OCI-LY1 (cell line): Measurements from ENCODE around the gene LENEP.

ENCODE experiments used
- H2AFZ ChIP-seq: fragments of 200-600 bp; sonication (generic), shearing (Covaris generic); 2 replicates; pipeline ENCODE4 v1.6.0; 2014; ENCODE audit warnings: antibody characterized with exemption, mild to moderate bottlenecking, low read length
- H3F3A ChIP-seq: fragments of 200-600 bp; sonication (generic), shearing (Covaris generic); 2 replicates; pipeline ENCODE4 v1.6.0; 2014; ENCODE audit warnings: mild to moderate bottlenecking, antibody characterized with exemption, low read length, moderate library complexity; ENCODE audit not compliant: insufficient read depth
- H3K27ac ChIP-seq: fragments of 200-600 bp; sonication (generic); 2 replicates; pipeline ENCODE4 v1.5.1; 2014; ENCODE audit warnings: low read length, mixed run types, mild to moderate bottlenecking, low read depth; ENCODE audit not compliant: poor library complexity, severe bottlenecking
- H3K27me3 ChIP-seq: fragments of 200-600 bp; sonication (generic); 2 replicates; pipeline ENCODE4 v1.6.0; 2014; ENCODE audit warnings: antibody characterized with exemption, mild to moderate bottlenecking, low read length, moderate library complexity; ENCODE audit not compliant: insufficient read depth
- H3K36me3 ChIP-seq: fragments of 200-600 bp; sonication (generic); 2 replicates; pipeline ENCODE4 v1.6.1; 2014; ENCODE audit warnings: mild to moderate bottlenecking, antibody characterized with exemption, low read length, moderate library complexity, mixed read lengths; ENCODE audit not compliant: insufficient read depth
- H3K4me1 ChIP-seq: fragments of 200-600 bp; sonication (generic); 2 replicates; pipeline ENCODE4 v1.5.1; 2014; ENCODE audit warnings: mild to moderate bottlenecking, low read length, moderate library complexity; ENCODE audit not compliant: insufficient read depth, severe bottlenecking
- H3K4me2 ChIP-seq: fragments of 200-600 bp; sonication (generic), shearing (Covaris generic); 2 replicates; pipeline ENCODE4 v1.6.1; 2014; ENCODE audit warnings: low read length
- H3K4me3 ChIP-seq: fragments of 200-600 bp; sonication (generic); 2 replicates; pipeline ENCODE4 v1.5.1; 2014; ENCODE audit warnings: low read length, low read depth, mild to moderate bottlenecking, mixed read lengths; ENCODE audit not compliant: poor library complexity, severe bottlenecking
- H3K79me2 ChIP-seq: fragments of 200-600 bp; shearing (Covaris generic); 2 replicates; pipeline ENCODE4 v1.6.1; 2016; ENCODE audit warnings: mixed run types, low read length, mixed read lengths; ENCODE audit not compliant: insufficient read depth
- H3K9ac ChIP-seq: fragments of 200-600 bp; sonication (generic), shearing (Covaris generic); 2 replicates; pipeline ENCODE4 v1.6.1; 2014; ENCODE audit warnings: mild to moderate bottlenecking, low read length, mixed read lengths
- H3K9me2 ChIP-seq: fragments of 200-600 bp; sonication (generic), shearing (Covaris generic); 2 replicates; pipeline ENCODE4 v1.6.1; 2014; ENCODE audit warnings: low read depth, mild to moderate bottlenecking, low read length, mixed read lengths
- H3K9me3 ChIP-seq: fragments of 200-600 bp; shearing (Covaris generic); 2 replicates; pipeline ENCODE4 v1.6.1; 2014; ENCODE audit warnings: low read length, mixed read lengths
- H4K20me1 ChIP-seq: fragments of 200-600 bp; sonication (generic), shearing (Covaris generic); 2 replicates; pipeline ENCODE4 v1.6.0; 2016; ENCODE audit warnings: mild to moderate bottlenecking, low read length; ENCODE audit not compliant: insufficient read depth
- EZH2 ChIP-seq: fragments of 200-600 bp; sonication (generic), shearing (Covaris generic); IDR thresholded peaks from 2 replicates; pipeline ENCODE4 v1.8.0; 2017; ENCODE audit warnings: borderline replicate concordance, mixed run types, mild to moderate bottlenecking, antibody characterized with exemption, low read length, moderate library complexity, mixed read lengths
- TF ChIP-seq, protein P1 (sequence below): fragments of 200-600 bp; sonication (generic), shearing (Covaris generic); IDR thresholded peaks from 2 replicates; pipeline ENCODE4 v1.5.1; 2017; ENCODE audit warnings: mild to moderate bottlenecking, antibody characterized with exemption, low read length, moderate library complexity, mixed read lengths

LENEP gene

DNA sequence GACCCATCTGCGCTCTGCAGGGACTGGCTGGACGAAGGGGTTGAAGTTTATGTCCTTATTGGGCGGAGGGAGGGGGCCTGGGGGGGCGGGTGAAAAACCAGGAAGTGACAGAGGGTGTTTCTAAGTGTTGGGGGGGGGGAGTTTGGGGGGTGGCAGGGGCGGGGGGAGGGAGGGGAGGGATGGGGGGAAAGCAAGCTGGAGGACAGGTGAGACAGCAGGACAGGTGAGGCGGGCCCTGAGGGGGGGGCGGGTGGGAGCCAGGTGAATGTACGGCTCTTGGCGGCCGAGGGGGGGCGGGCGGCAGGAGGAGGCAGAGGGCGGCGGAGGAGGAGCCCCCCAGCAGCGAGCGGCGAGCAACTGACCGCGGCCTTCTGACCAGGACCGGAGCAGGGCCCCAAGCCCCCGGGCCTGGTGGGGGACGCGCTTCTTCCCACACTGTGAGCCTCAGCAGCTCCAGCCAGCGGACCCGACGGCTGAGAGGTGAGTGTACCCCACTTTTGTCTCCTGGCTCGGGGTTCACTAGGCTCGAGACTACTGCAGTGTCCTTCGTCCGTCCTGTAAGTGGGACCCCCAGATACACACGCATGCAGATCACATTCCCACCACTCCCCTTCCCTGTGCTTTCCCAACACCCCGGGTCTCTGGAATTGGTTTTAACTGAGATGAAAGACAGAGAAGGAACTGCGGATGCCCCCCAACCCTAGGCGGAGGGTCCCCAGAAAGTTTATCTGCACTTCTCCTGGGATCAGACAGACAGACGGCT is 9.3 kb downstream of the LENEP start, which contains the start of gene ZBTB7B:
Gene ZBTB7B, plus strand, starts transcription at position 339 of the 763 bp plus-strand sequence. CDS start 11,859 bp downstream, outside the sequence.
- Histone ChIP-seq H3K9me3 (no peaks in the 10 kb centered on the region), H3F3A (peaks cover 4% of the 10 kb centered on the region; the same call in 1 of the 2 replicates), H3K27me3 (no peaks in the 10 kb centered on the region), H3K27ac (peak within 1 kb of the TSS; percentile 83), H3K9ac (peak within 1 kb of the TSS; percentile 93), H3K4me1 (peaks cover 49% of the 10 kb centered on the region), H3K79me2 (no peaks in the 10 kb centered on the region), H3K4me3 (peak within 1 kb of the TSS; percentile 90), H3K4me2 (peak within 1 kb of the TSS; percentile 99), H2AFZ (no peak within 1 kb of the TSS), H3K9me2 (no peaks in the 10 kb centered on the region), H3K36me3 (no peaks in the 10 kb centered on the region), H4K20me1 (no peaks in the 10 kb centered on the region)
- TF ChIP-seq, protein P1, sequence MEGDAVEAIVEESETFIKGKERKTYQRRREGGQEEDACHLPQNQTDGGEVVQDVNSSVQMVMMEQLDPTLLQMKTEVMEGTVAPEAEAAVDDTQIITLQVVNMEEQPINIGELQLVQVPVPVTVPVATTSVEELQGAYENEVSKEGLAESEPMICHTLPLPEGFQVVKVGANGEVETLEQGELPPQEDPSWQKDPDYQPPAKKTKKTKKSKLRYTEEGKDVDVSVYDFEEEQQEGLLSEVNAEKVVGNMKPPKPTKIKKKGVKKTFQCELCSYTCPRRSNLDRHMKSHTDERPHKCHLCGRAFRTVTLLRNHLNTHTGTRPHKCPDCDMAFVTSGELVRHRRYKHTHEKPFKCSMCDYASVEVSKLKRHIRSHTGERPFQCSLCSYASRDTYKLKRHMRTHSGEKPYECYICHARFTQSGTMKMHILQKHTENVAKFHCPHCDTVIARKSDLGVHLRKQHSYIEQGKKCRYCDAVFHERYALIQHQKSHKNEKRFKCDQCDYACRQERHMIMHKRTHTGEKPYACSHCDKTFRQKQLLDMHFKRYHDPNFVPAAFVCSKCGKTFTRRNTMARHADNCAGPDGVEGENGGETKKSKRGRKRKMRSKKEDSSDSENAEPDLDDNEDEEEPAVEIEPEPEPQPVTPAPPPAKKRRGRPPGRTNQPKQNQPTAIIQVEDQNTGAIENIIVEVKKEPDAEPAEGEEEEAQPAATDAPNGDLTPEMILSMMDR, result no peak
- TF ChIP-seq EZH2, result no peak

DNA sequence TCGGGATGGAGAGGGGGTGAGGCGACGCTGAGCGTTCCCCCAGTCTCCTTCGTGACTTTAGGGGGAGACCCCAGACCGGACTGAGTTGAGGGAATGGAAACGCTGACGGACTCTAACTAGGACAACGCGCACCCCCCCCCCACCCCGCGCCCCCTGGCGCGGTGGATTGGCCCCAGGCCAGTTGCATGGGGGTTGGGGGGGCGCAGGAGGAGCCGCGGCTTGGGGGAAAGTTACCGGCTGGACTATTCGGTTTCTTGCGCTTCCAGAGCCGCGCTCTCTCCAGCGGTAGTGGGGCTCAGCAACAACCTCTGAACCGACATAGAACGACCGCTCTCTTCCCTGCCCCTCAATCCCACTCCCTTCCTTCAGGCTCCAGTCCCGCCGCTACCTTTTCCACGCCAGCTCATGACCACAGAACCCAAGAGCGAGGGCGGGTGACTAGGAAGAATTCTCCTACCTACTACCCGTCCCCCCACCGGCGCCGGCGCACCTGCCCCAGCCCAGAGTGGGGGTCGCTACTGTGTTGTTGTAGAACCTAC is 9.9 kb downstream of the LENEP start:
- H4K20me1 ChIP-seq, result no peaks in the 10 kb centered on the region
- peak overlapping the region; percentile 90 for H3K4me3 ChIP-seq
- TF ChIP-seq, protein P1, result no peak
- no peak for TF ChIP-seq EZH2
- no peaks in the 10 kb centered on the region for H3K36me3 ChIP-seq
- H3K4me2 ChIP-seq, result peak overlapping the region; percentile 99
- peaks cover 4% of the 10 kb centered on the region; the same call in 1 of the 2 replicates for H3F3A ChIP-seq
- peak overlapping the region; percentile 69 for H3K27ac ChIP-seq
- no peak overlapping the region for H2AFZ ChIP-seq
- no peaks in the 10 kb centered on the region for H3K9me2 ChIP-seq
- H3K9me3 ChIP-seq, result no peaks in the 10 kb centered on the region
- H3K9ac ChIP-seq, result peak overlapping the region; percentile 93
- H3K27me3 ChIP-seq, result no peaks in the 10 kb centered on the region
- H3K79me2 ChIP-seq, result no peaks in the 10 kb centered on the region
- peaks cover 49% of the 10 kb centered on the region for H3K4me1 ChIP-seq

DNA sequence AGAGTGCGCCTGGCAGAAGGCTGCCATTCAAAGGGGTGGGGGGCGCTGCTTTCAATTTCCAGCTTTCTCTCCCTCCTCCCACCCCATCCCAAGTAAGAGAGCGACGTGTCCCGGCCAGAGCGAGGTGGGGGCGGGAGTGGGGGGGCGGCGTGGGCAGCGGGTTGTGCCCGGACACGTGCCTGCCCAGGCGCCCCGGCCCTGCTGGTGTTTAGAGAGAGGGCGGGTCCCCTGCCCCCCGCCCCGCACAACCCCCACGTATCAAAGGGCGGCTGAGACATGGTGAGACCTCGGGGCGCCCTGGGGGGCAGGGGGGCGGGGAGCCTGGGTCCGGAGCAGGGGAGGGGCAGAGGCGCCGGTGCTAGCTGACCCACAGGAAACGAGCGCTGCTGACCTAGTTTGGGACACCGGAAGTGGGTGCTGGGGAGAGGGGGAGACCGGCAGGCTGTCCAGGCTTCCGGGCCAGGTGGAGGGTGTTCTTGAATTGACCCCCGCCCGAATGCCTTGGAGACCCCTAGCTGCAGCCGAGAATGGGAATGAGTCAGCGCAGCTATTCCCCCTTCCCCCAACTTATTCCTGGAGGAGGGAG is 10.5 kb downstream of the LENEP start:
- Histone ChIP-seq H3K36me3 (no peaks in the 10 kb centered on the region), H3K79me2 (no peaks in the 10 kb centered on the region), H3K9me3 (no peaks in the 10 kb centered on the region), H3K4me1 (peaks cover 47% of the 10 kb centered on the region), H2AFZ (no peak overlapping the region), H3F3A (peaks cover 4% of the 10 kb centered on the region; the same call in 1 of the 2 replicates), H3K4me3 (peak overlapping the region; percentile 90), H3K9me2 (no peaks in the 10 kb centered on the region), H3K9ac (peak overlapping the region; percentile 93), H3K4me2 (peak overlapping the region; percentile 99), H4K20me1 (no peaks in the 10 kb centered on the region), H3K27ac (peak overlapping the region; percentile 69), H3K27me3 (no peaks in the 10 kb centered on the region)
- TF ChIP-seq, protein P1, result no peak
- no peak for TF ChIP-seq EZH2
